Hepatic stellate cell (primary cell): Measurements from ENCODE around the gene HIP1.
"Not testable (repeated sequence)": the region's sequence is repeated elsewhere in the genome, so short reads cannot be mapped to it uniquely, and the experiment has no call there.

Experiments
- DNase-seq: peaks from one replicate; pipeline ENCODE4 v3.0.0; 2011; ENCODE audit warnings: low spot score

HIP1 gene

DNA sequence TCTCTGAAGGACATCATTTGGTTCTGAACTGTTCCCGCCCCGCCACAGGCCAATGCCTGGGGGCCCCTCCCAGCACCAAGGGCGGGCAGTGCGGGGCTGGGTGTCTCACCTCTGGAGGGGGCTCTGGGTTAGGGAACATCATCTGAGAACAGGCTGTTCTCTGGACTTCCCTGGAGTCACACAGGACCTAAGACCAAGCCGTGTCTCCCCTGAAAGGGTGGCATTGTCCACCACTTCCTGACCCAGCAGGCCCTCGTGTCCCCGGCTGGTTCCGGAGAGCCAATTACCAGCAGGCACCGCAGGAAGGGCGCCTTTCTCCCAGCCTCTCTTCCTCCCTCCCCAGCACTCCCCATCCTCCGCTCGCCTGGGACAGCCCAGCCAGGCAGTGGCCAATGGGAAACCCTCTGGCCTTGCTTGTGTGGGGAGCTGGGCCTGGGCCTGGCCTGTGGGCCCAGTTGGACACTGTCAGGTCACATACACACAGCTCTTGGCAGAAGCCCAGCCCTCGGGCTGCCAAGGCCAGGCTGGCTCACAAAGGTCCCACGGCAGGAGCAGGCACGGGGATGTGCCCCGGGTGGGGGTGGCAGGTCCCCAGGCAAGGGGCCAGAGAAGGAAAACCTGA, 127.1 kb downstream of the HIP1 start:
- peak; percentile 55 for DNase-seq

GRCh38 chr7:75609416-75609815, 129.3 kb downstream of the HIP1 start:
- not testable (repeated sequence) for DNase-seq

- DNase-seq: no peak
These were observed 130.2 kb downstream of the HIP1 start for GRCh38 chr7:75608451-75609122.

GRCh38 chr7:75604408-75604807, 134.3 kb downstream of the HIP1 start:
- DNase-seq: no peak

GRCh38 chr7:75602831-75603230, 135.9 kb downstream of the HIP1 start:
- not testable (repeated sequence) for DNase-seq

- no peak for DNase-seq
These were observed 137.2 kb downstream of the HIP1 start for GRCh38 chr7:75601539-75601938.

- not testable (repeated sequence) for DNase-seq
These were observed 138.0 kb downstream of the HIP1 start for GRCh38 chr7:75600748-75601147.

GRCh38 chr7:75599244-75599781, 139.4 kb downstream of the HIP1 start:
- no peak for DNase-seq

GRCh38 chr7:75596727-75597614, 141.8 kb downstream of the HIP1 start:
- DNase-seq: peak; percentile 46

- no peak for DNase-seq
These were observed 143.0 kb downstream of the HIP1 start for GRCh38 chr7:75595766-75596165.

DNA sequence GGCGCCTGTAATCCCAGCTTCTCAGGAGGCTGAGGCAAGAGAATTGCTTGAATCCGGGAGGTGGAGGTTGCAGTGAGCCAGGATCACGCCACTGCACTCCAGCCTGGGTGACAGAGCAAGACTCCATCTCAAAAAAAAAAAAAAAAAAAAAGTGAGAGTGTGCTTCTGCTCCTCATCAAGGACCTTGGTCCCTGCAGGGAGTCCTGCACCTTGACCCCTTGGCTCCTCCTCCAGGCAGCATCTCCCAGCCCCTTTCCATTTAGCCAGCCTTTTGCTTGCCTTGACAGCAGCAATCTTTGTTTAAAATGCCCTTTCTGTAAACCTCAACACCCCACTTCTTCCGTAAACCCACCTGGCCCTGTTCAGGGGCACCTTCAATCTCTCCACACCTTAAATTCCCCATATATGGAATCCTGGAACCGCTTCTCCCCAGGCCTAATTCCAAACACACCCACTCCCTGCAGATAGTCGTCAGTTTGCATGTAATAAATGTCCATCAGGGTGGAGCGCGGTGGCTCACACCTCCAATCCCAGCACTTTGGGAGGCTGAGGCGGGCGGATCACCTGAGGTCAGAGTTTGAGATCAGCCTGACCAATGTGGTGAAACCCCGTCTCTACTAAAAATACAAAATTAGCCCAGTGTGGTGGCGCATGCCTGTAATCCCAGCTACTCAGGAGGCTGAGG, 145.1 kb downstream of the HIP1 start:
- DNase-seq: not testable (repeated sequence)

- DNase-seq: no peak
These were observed 147.1 kb downstream of the HIP1 start for GRCh38 chr7:75591467-75592255.

DNA sequence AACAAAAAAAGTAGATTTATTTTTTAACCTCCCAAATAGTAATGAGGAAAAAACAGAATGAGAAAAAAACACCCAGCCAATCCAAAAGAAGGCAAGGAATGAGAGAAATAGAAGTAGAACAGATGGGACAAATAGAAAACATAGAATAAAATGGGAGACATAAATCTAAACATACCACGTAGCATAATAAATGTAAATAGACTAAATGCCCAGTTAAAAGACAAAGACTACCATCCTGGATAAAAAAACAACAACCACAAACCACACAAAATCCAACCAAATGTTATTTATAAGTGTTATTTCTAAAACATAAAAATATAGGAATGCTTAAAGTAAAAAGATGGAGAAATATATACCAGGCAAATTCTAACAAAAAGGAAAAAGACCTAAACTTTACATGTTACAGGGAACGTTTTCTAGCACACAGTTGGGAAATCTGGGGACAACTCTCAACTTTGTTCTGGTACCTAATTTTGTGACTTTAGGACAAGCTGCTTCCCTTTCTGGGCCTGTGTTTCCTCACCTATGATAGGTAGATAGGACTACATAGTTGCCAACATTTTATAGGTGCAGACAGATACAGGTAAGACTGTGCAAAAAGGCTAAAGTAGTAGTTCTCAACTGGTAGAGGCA, 148.3 kb downstream of the HIP1 start:
- no peak for DNase-seq

GRCh38 chr7:75584354-75584753, 154.4 kb downstream of the HIP1 start:
- DNase-seq: no peak

DNA sequence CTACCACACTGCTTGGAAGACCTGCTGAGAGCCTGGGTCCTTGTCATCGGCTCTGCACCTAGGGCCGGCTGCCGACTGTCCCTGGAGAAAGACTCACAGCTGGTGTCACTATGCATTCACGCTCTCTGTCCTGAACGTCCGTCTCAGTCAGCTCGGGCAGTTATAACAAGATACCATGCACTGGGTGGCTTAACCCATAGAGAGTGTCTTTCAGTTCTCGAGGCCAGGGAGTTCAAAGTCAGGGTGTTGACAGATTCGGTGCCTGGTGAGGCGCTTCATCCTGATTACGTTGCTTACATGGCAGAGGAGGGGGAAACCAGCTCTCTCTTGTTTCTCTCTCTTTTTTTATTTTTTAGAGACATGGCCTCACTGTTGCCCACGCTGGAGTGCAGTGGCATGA, 155.5 kb downstream of the HIP1 start:
- no peak for DNase-seq

- no peak for DNase-seq
These were observed 158.8 kb downstream of the HIP1 start for GRCh38 chr7:75579899-75580298.

- no peak for DNase-seq
These were observed 160.7 kb downstream of the HIP1 start for GRCh38 chr7:75578081-75578480.

DNA sequence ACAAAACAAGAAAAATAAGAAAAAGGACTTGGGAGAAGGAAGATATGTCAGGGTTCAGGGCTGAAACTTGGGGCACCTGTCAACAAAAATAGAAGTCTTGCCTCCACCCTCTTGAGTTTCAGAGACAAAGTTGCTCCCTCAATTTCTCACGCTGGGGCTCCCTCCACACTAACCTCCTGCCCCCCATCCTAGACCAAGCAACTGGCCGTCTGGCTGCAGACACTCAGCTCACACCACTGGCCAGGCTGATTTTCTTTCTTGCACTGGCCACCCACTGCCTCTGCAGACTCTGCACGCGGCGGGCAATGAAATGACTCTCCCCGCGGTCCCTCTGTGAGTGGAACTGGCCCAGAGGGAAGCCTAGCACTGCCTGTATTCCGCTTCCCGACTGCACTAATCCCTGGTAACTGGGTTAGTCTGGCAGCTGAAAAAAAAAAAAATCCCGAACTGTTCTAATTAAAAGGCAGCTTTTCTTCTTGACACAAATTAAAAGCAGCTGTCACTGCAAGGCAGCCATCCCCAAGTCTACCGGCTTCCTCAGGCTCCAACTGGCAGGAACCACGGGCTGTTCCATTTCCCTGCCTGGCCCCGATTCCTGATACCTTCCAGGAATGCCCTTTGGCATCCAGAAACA, 163.1 kb downstream of the HIP1 start:
- DNase-seq: no peak

GRCh38 chr7:75573477-75574019, 165.2 kb downstream of the HIP1 start:
- no peak for DNase-seq

DNA sequence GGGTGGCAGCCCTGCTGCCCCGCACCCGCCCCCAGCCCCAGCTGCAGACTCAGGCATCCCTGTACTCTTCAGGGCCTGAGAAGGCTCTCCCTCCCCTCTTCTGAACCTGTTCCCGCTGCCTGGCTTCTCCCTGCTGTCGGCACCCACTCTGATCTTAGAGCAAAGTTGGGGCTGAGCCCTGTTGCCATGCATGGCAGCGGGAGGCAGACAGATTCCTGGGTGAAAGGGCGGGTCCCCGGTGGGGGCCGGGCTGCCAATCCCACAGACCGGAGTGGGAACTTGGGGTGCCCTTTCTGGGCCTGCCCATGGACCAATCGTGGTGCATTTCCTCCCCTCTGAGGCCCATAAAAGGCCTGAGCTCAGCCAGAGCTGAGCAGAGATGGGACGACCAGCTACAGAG, 165.9 kb downstream of the HIP1 start:
- no peak for DNase-seq
